ENCODE measurements around the gene FKBP10. TPM values are rescaled to one million over a fixed set of nuclear protein-coding genes. Genes with fewer than 3 reads are reported as not detected.

Gene FKBP10
- total and polyA plus RNA-seq, 9 of the 15 experiments (the other 6 are each of a cell fraction or from before 2014, with no cell fraction given): 0.03 to 3.0 (median 1.4) TPM; not detected in 1

- TF ChIP-seq, protein P1, sequence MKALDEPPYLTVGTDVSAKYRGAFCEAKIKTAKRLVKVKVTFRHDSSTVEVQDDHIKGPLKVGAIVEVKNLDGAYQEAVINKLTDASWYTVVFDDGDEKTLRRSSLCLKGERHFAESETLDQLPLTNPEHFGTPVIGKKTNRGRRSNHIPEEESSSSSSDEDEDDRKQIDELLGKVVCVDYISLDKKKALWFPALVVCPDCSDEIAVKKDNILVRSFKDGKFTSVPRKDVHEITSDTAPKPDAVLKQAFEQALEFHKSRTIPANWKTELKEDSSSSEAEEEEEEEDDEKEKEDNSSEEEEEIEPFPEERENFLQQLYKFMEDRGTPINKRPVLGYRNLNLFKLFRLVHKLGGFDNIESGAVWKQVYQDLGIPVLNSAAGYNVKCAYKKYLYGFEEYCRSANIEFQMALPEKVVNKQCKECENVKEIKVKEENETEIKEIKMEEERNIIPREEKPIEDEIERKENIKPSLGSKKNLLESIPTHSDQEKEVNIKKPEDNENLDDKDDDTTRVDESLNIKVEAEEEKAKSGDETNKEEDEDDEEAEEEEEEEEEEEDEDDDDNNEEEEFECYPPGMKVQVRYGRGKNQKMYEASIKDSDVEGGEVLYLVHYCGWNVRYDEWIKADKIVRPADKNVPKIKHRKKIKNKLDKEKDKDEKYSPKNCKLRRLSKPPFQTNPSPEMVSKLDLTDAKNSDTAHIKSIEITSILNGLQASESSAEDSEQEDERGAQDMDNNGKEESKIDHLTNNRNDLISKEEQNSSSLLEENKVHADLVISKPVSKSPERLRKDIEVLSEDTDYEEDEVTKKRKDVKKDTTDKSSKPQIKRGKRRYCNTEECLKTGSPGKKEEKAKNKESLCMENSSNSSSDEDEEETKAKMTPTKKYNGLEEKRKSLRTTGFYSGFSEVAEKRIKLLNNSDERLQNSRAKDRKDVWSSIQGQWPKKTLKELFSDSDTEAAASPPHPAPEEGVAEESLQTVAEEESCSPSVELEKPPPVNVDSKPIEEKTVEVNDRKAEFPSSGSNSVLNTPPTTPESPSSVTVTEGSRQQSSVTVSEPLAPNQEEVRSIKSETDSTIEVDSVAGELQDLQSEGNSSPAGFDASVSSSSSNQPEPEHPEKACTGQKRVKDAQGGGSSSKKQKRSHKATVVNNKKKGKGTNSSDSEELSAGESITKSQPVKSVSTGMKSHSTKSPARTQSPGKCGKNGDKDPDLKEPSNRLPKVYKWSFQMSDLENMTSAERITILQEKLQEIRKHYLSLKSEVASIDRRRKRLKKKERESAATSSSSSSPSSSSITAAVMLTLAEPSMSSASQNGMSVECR (CRISPR knock-in tag; IDR thresholded peaks at IDR 0.05): no peak
- TF ChIP-seq BRD9 (IDR thresholded peaks at IDR 0.05; ENCODE audit: low read depth, partially characterized antibody) (peak; percentile 21), ZFP30 (CRISPR knock-in tag; IDR thresholded peaks at IDR 0.05; ENCODE audit: borderline replicate concordance) (no peak), ADNP (tag; IDR thresholded peaks at IDR 0.05) (no peak), MYNN (IDR thresholded peaks at IDR 0.05) (0 out of 2 replicates have a peak, but pooled peaks have one; percentile 14), MYNN (CRISPR knock-in tag; IDR thresholded peaks at IDR 0.05) (no peak), ZNF12 (CRISPR knock-in tag; IDR thresholded peaks at IDR 0.05) (no peak), SREBF2 (CRISPR knock-in tag; IDR thresholded peaks at IDR 0.05) (no peak), ZNF384 (IDR thresholded peaks at IDR 0.05; ENCODE audit: low read depth, low read length) (peak; percentile 98), ESRRA (IDR thresholded peaks at IDR 0.05; ENCODE audit: borderline replicate concordance, low read depth) (0 out of 2 replicates have a peak, but pooled peaks have one; percentile 21)
- TF ChIP-seq, protein P2, sequence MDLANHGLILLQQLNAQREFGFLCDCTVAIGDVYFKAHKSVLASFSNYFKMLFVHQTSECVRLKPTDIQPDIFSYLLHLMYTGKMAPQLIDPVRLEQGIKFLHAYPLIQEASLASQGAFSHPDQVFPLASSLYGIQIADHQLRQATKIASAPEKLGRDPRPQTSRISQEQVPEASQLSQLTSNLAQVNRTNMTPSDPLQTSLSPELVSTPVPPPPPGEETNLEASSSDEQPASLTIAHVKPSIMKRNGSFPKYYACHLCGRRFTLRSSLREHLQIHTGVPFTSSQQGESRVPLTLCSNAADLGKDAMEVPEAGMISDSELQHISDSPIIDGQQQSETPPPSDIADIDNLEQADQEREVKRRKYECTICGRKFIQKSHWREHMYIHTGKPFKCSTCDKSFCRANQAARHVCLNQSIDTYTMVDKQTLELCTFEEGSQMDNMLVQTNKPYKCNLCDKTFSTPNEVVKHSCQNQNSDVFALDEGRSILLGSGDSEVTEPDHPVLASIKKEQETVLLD (IDR thresholded peaks at IDR 0.05): peak; percentile 43; the same call in 1 of the 2 replicates
- TF ChIP-seq, protein P3, sequence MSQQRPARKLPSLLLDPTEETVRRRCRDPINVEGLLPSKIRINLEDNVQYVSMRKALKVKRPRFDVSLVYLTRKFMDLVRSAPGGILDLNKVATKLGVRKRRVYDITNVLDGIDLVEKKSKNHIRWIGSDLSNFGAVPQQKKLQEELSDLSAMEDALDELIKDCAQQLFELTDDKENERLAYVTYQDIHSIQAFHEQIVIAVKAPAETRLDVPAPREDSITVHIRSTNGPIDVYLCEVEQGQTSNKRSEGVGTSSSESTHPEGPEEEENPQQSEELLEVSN (IDR thresholded peaks at IDR 0.05; ENCODE audit: borderline replicate concordance in 1 of 2, extremely low read depth in 1 of 2, insufficient read depth in 1 of 2, insufficient read length in 1 of 2, low read depth in 1 of 2, low read length in 1 of 2, poor library complexity in 1 of 2, severe bottlenecking in 1 of 2): no peak
- TF ChIP-seq, protein P4, sequence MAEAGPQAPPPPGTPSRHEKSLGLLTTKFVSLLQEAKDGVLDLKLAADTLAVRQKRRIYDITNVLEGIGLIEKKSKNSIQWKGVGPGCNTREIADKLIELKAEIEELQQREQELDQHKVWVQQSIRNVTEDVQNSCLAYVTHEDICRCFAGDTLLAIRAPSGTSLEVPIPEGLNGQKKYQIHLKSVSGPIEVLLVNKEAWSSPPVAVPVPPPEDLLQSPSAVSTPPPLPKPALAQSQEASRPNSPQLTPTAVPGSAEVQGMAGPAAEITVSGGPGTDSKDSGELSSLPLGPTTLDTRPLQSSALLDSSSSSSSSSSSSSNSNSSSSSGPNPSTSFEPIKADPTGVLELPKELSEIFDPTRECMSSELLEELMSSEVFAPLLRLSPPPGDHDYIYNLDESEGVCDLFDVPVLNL (CRISPR knock-in tag; IDR thresholded peaks at IDR 0.05; ENCODE audit: low read depth): no peak
- TF ChIP-seq, protein P5, sequence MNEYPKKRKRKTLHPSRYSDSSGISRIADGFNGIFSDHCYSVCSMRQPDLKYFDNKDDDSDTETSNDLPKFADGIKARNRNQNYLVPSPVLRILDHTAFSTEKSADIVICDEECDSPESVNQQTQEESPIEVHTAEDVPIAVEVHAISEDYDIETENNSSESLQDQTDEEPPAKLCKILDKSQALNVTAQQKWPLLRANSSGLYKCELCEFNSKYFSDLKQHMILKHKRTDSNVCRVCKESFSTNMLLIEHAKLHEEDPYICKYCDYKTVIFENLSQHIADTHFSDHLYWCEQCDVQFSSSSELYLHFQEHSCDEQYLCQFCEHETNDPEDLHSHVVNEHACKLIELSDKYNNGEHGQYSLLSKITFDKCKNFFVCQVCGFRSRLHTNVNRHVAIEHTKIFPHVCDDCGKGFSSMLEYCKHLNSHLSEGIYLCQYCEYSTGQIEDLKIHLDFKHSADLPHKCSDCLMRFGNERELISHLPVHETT (CRISPR knock-in tag; conservative IDR thresholded peaks at IDR 0.05 in 1 of 2, IDR thresholded peaks at IDR 0.05 in 1 of 2): no peak
- TF ChIP-seq, protein P6, sequence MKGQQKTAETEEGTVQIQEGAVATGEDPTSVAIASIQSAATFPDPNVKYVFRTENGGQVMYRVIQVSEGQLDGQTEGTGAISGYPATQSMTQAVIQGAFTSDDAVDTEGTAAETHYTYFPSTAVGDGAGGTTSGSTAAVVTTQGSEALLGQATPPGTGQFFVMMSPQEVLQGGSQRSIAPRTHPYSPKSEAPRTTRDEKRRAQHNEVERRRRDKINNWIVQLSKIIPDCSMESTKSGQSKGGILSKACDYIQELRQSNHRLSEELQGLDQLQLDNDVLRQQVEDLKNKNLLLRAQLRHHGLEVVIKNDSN (CRISPR knock-in tag; IDR thresholded peaks at IDR 0.05): no peak
These were observed 27.5 kb upstream of the FKBP10 start (continued) for GRCh38 chr17:41785091-41785858.

All from K562 (cell line).